Gastrocnemius medialis (tissue), 4 donors: ENCODE measurements around the gene ZNF724. TPM values are rescaled to one million over a fixed set of nuclear protein-coding genes. Genes with fewer than 3 reads are reported as not detected.

Experiments
- ATAC-seq, 2 donors: fragments of 150-250 bp; one replicate each; pipeline ENCODE4 v1.9.1; 2016
- DNase-seq, 2 donors: peaks; one replicate each; pipeline ENCODE4 v3.0.0-alpha.2; 2019
- H3K27ac ChIP-seq, 4 donors: fragments of 200-600 bp; sonication (generic); 1 replicate in 1 of 4; 2 replicates in 3 of 4; pipeline ENCODE4 v1.5.1; 2016 to 2018; ENCODE audit warnings: mild to moderate bottlenecking in 2 of 4, moderate library complexity in 1 of 4
- H3K27me3 ChIP-seq, 3 donors: fragments of 200-600 bp; sonication (generic) in 2 of 3; 1 replicate in 1 of 3; 2 replicates in 2 of 3; pipeline versions ENCODE4 v1.5.1 to v1.6.0; 2016 to 2019; ENCODE audit warnings: mild to moderate bottlenecking in 1 of 3, moderate library complexity in 1 of 3
- H3K36me3 ChIP-seq, 2 donors: fragments of 200-600 bp; sonication (generic) in 1 of 2; one replicate each; pipeline ENCODE4 v1.5.1; 2017 to 2018
- H3K4me1 ChIP-seq, 2 donors: fragments of 200-600 bp; sonication (generic) in 1 of 2; one replicate each; pipeline ENCODE4 v1.5.1; 2016 to 2017; ENCODE audit warnings: mild to moderate bottlenecking in 2 of 2
- H3K4me3 ChIP-seq, 4 donors: fragments of 200-600 bp; sonication (generic) in 3 of 4; 1 replicate in 1 of 4; 2 replicates in 3 of 4; pipeline ENCODE4 v1.5.1; 2016 to 2019; ENCODE audit warnings: mild to moderate bottlenecking in 2 of 4
- H3K9me3 ChIP-seq, 3 donors: fragments of 200-600 bp; sonication (generic) in 2 of 3; 1 replicate in 1 of 3; 2 replicates in 2 of 3; pipeline ENCODE4 v1.5.1; 2016 to 2019
- CTCF ChIP-seq, 5 experiments: fragments of 450-650 bp in 3 of 5; fragments of 200-600 bp in 2 of 5; sonication (generic) in 2 of 5; IDR thresholded peaks in 4 of 5; conservative IDR thresholded peaks in 1 of 5; 1 replicate in 4 of 5; 2 replicates in 1 of 5; pipeline ENCODE4 v1.5.1; 2016 to 2019; ENCODE audit warnings: antibody characterized with exemption in 5 of 5, mild to moderate bottlenecking in 3 of 5, moderate library complexity in 3 of 5
- POLR2A ChIP-seq, 2 donors: fragments of 450-650 bp; IDR thresholded peaks; one replicate each; pipeline ENCODE4 v1.6.1; 2017; ENCODE audit warnings: antibody characterized with exemption in 2 of 2, mild to moderate bottlenecking in 2 of 2, moderate library complexity in 2 of 2
- in situ Hi-C, 4 donors: fragments of 200-750 bp; cut with MboI; loops; one replicate each; pipeline versions ENCODE4 v1.15.0 to v1.8.0; 2017; ENCODE audit warnings: low sequenced_read_pairs in 4 of 4
- intact Hi-C: fragments of 100-400 bp; cut with DNase I; formaldehyde crosslinking; loops from one replicate; pipeline ENCODE4 v1.15.1; 2023; ENCODE audit warnings: low total_unique reads
- total RNA-seq, 4 donors: library from RNA; depleted of rRNA; stranded (reverse); fragments of >200 nt; gene quantifications; one replicate each; pipeline versions ENCODE4 v1.1.0 to v1.2.3, GENCODE V29; 2016

The ZNF724 gene
- total RNA-seq, 4 donors from 2014 or later, result 0.20 to 0.62 (median 0.46) TPM; not detected in 1

GRCh38 chr19:23203841-23204344 lies 46.3 kb downstream of the ZNF724 start:
- H3K27ac ChIP-seq, result peak overlapping the region in 3 of 4 donors; percentile 27 to 33 (median 29)

GRCh38 chr19:23190341-23190740 lies 59.9 kb downstream of the ZNF724 start:
- no peak for DNase-seq
- no peaks in the 10 kb centered on the region for H3K27me3 ChIP-seq
- no peaks in the 10 kb centered on the region for H3K4me1 ChIP-seq
- no peak overlapping the region for H3K27ac ChIP-seq
- TF ChIP-seq POLR2A (IDR thresholded peaks at IDR 0.05), result no peak
- TF ChIP-seq CTCF (IDR thresholded peaks at IDR 0.05 in 4 of 5, conservative IDR thresholded peaks at IDR 0.05 in 1 of 5), result no peak
- no peaks in the 10 kb centered on the region for H3K36me3 ChIP-seq
- intact Hi-C loops (no loop called here), in situ Hi-C loops (no loop called here)
- H3K4me3 ChIP-seq, result no peak overlapping the region
- ATAC-seq, result no peak
- no peaks in the 10 kb centered on the region for H3K9me3 ChIP-seq

More at GRCh38 chr19:23203841-23204344, 46.3 kb downstream of the ZNF724 start:
- intact Hi-C loops (no loop called here), in situ Hi-C loops (no loop called here)
- ATAC-seq (no peak), DNase-seq (peak in 1 of 2 donors; percentile 11)
- Histone ChIP-seq H3K4me1 (no peaks in the 10 kb centered on the region), H3K4me3 (peak overlapping the region; percentile 9 to 31 (median 11)), H3K9me3 (no peaks in the 10 kb centered on the region), H3K27me3 (no peaks in the 10 kb centered on the region), H3K36me3 (no peaks in the 10 kb centered on the region)
- TF ChIP-seq POLR2A (IDR thresholded peaks at IDR 0.05) (no peak), CTCF (IDR thresholded peaks at IDR 0.05 in 4 of 5, conservative IDR thresholded peaks at IDR 0.05 in 1 of 5) (no peak)

GRCh38 chr19:23183251-23183650 lies 66.9 kb downstream of the ZNF724 start:
- no peak overlapping the region for H3K4me3 ChIP-seq
- intact Hi-C loops, result no loop called here
- no peak overlapping the region for H3K27ac ChIP-seq
- H3K36me3 ChIP-seq, result no peaks in the 10 kb centered on the region
- in situ Hi-C loops, result no loop called here
- H3K9me3 ChIP-seq, result no peaks in the 10 kb centered on the region
- ATAC-seq (no peak), DNase-seq (no peak)
- no peaks in the 10 kb centered on the region for H3K27me3 ChIP-seq
- H3K4me1 ChIP-seq, result no peaks in the 10 kb centered on the region
- TF ChIP-seq CTCF (IDR thresholded peaks at IDR 0.05 in 4 of 5, conservative IDR thresholded peaks at IDR 0.05 in 1 of 5) (no peak), POLR2A (IDR thresholded peaks at IDR 0.05) (no peak)

Other genes starting within 250 kb of the ZNF724 start
- not detected for gene ZNF728, start 247.2 kb downstream of the ZNF724 start, total RNA-seq
- not detected for gene ZNF730, start 133.4 kb downstream of the ZNF724 start, total RNA-seq
- 10 to 100 TPM; 44.3 to 71.1 (median 59.0) TPM for gene ZNF91, start 145.1 kb upstream of the ZNF724 start, total RNA-seq